Neural cell (in vitro differentiated cells): ENCODE data around the gene ADGRB3. TPM values are rescaled to one million over a fixed set of nuclear protein-coding genes. Genes with fewer than 3 reads are reported as not detected.

ENCODE experiments used
- H2AFZ ChIP-seq: fragments of 200-600, 300-800 bp; sonication (generic), shearing (Covaris generic); 2 replicates; pipeline ENCODE4 v1.6.0; 2014; ENCODE audit warnings: low read depth, mild to moderate bottlenecking, antibody characterized with exemption, low read length, moderate library complexity
- H3F3A ChIP-seq: fragments of 200-600 bp; shearing (Covaris generic); 2 replicates; pipeline ENCODE4 v1.6.1; 2016; ENCODE audit warnings: mild to moderate bottlenecking, moderate library complexity, mixed read lengths, antibody characterized with exemption, low read length; ENCODE audit not compliant: insufficient read depth, poor library complexity, severe bottlenecking
- H3K27ac ChIP-seq: fragments of 200-600, 300-800 bp; sonication (generic), shearing (Covaris generic); 2 replicates; pipeline ENCODE4 v1.5.1; 2014; ENCODE audit warnings: mild to moderate bottlenecking, low read length, moderate library complexity
- H3K27me3 ChIP-seq: fragments of 300-800, 200-600 bp; sonication (generic), shearing (Covaris generic); 2 replicates; pipeline ENCODE4 v1.6.0; 2014; ENCODE audit warnings: mild to moderate bottlenecking, low read depth, low read length, moderate library complexity; ENCODE audit not compliant: insufficient read depth
- H3K36me3 ChIP-seq: fragments of 300-800, 200-600 bp; sonication (generic), shearing (Covaris generic); 2 replicates; pipeline ENCODE4 v1.5.1; 2014; ENCODE audit warnings: mild to moderate bottlenecking, antibody characterized with exemption, low read length, moderate library complexity; ENCODE audit not compliant: insufficient read depth
- H3K4me2 ChIP-seq: fragments of 300-800, 200-600 bp; sonication (generic), shearing (Covaris generic); 2 replicates; pipeline ENCODE4 v1.6.0; 2014; ENCODE audit warnings: mild to moderate bottlenecking, low read length
- H3K4me3 ChIP-seq: fragments of 300-800, 200-600 bp; sonication (generic), shearing (Covaris generic); 2 replicates; pipeline ENCODE4 v1.5.1; 2014; ENCODE audit warnings: mild to moderate bottlenecking, low read length, moderate library complexity
- H3K79me2 ChIP-seq: fragments of 200-600 bp; shearing (Covaris generic); replicated peaks from 2 replicates; pipeline ENCODE4 v1.6.0; 2014; ENCODE audit warnings: mild to moderate bottlenecking, low read length, moderate library complexity; ENCODE audit not compliant: insufficient read depth
- H3K9ac ChIP-seq: fragments of 300-800, 200-600 bp; sonication (generic), shearing (Covaris generic); 2 replicates; pipeline ENCODE4 v1.6.1; 2016; ENCODE audit warnings: mild to moderate bottlenecking, low read length, mixed read lengths
- H3K9me2 ChIP-seq: fragments of 200-600 bp; shearing (Covaris generic); 2 replicates; pipeline ENCODE4 v1.6.1; 2016; ENCODE audit warnings: mild to moderate bottlenecking, low read length, mixed read lengths; ENCODE audit not compliant: insufficient read depth
- H3K9me3 ChIP-seq: fragments of 200-600, 300-800 bp; sonication (generic), shearing (Covaris generic); 2 replicates; pipeline ENCODE4 v1.6.1; 2016; ENCODE audit warnings: mild to moderate bottlenecking, mixed run types, low read length, moderate library complexity, mixed read lengths
- H4K20me1 ChIP-seq: fragments of 200-600 bp; shearing (Covaris generic); 2 replicates; pipeline ENCODE4 v1.6.1; 2016; ENCODE audit warnings: mild to moderate bottlenecking, mixed run types; ENCODE audit not compliant: insufficient read depth
- EP300 ChIP-seq: fragments of 450-650 bp; conservative IDR thresholded peaks from 2 replicates; pipeline ENCODE4 v1.6.1; 2014; ENCODE audit warnings: antibody characterized with exemption, mild to moderate bottlenecking, moderate library complexity; ENCODE audit not compliant: poor library complexity, severe bottlenecking
- EZH2 ChIP-seq: fragments of 200-600, 300-800 bp; shearing (Covaris generic), sonication (generic); IDR thresholded peaks from 2 replicates; pipeline ENCODE4 v1.6.1; 2014; ENCODE audit warnings: antibody characterized with exemption, low read length, borderline replicate concordance, mild to moderate bottlenecking; ENCODE audit not compliant: insufficient read depth, poor library complexity, severe bottlenecking
- MXI1 ChIP-seq: fragments of 450-650 bp; conservative IDR thresholded peaks from 2 replicates; pipeline ENCODE4 v1.6.1; 2014; ENCODE audit warnings: antibody characterized with exemption, mild to moderate bottlenecking; ENCODE audit not compliant: poor library complexity, severe bottlenecking
- POLR2AphosphoS5 ChIP-seq: IDR thresholded peaks from 2 replicates; pipeline ENCODE4 v1.6.1; 2012
- RAD21 ChIP-seq: fragments of 450-650 bp; conservative IDR thresholded peaks from 2 replicates; pipeline ENCODE4 v1.6.1; 2014; ENCODE audit warnings: antibody characterized with exemption, mild to moderate bottlenecking, moderate library complexity
- SMC3 ChIP-seq: fragments of 450-650 bp; conservative IDR thresholded peaks from 2 replicates; pipeline ENCODE4 v1.6.1; 2014; ENCODE audit warnings: antibody characterized with exemption, mild to moderate bottlenecking, moderate library complexity; ENCODE audit not compliant: poor library complexity
- TAF1 ChIP-seq: IDR thresholded peaks from 2 replicates; pipeline ENCODE4 v1.6.1; 2012; ENCODE audit warnings: low read depth
- polyA plus RNA-seq: library from polyadenylated mRNA; depleted of rRNA; stranded (reverse); fragments of >200 nt; gene quantifications from 2 replicates; pipeline ENCODE4 v1.2.3, GENCODE V29; 2014
- TF ChIP-seq, protein P1 (sequence below): IDR thresholded peaks from 2 replicates; pipeline ENCODE4 v1.6.1; 2012; ENCODE audit warnings: borderline replicate concordance
- TF ChIP-seq, protein P2 (sequence below): fragments of 450-650 bp; IDR thresholded peaks from 2 replicates; pipeline ENCODE4 v1.5.1; 2014; ENCODE audit warnings: antibody characterized with exemption, mild to moderate bottlenecking, moderate library complexity; ENCODE audit not compliant: poor library complexity, severe bottlenecking

Gene ADGRB3
- polyA plus RNA-seq, 1 donor from 2014 or later = 66.5 TPM

DNA sequence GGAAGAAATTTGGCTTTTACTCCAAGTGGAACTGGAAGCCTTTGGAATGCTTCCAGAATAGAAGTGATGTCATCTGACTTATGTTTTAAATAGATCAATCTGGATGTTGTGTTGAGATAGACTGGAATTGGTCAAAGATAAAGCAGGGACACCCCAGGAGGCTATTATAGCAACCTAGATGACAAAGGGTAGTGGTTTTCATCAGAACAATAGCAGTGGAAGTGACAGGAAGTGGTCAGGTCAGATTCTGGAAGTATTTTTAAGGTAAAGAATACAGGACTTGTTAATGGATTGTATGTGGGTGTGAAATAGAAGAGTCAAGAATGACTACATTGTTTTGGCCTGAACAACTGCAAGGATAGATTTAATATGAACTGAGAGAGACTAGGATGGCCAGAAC, 191.4 kb downstream of the ADGRB3 start:
- TF ChIP-seq EP300 = no peak
- TF ChIP-seq SMC3 = no peak
- TF ChIP-seq, protein P1, sequence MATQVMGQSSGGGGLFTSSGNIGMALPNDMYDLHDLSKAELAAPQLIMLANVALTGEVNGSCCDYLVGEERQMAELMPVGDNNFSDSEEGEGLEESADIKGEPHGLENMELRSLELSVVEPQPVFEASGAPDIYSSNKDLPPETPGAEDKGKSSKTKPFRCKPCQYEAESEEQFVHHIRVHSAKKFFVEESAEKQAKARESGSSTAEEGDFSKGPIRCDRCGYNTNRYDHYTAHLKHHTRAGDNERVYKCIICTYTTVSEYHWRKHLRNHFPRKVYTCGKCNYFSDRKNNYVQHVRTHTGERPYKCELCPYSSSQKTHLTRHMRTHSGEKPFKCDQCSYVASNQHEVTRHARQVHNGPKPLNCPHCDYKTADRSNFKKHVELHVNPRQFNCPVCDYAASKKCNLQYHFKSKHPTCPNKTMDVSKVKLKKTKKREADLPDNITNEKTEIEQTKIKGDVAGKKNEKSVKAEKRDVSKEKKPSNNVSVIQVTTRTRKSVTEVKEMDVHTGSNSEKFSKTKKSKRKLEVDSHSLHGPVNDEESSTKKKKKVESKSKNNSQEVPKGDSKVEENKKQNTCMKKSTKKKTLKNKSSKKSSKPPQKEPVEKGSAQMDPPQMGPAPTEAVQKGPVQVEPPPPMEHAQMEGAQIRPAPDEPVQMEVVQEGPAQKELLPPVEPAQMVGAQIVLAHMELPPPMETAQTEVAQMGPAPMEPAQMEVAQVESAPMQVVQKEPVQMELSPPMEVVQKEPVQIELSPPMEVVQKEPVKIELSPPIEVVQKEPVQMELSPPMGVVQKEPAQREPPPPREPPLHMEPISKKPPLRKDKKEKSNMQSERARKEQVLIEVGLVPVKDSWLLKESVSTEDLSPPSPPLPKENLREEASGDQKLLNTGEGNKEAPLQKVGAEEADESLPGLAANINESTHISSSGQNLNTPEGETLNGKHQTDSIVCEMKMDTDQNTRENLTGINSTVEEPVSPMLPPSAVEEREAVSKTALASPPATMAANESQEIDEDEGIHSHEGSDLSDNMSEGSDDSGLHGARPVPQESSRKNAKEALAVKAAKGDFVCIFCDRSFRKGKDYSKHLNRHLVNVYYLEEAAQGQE = no peak
- no peak for TF ChIP-seq RAD21

DNA sequence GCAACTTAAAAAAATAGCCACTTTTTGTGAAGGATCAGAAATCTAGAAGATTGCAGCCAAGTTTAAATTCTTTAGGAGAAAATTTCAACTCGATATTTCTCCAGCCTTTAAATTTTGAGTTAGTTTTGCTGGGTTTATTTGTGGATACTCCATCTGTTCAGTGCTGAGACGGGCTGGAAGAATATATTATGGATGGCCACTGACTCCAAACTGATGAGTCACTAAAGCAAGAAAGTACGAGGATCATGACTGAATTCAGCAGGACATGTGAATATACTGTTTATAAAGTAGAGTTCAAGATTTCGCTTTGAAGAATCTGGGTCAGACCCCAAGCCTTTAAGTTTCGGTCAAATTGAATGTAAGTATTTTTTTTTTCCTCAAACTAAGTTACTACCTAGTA, 199.5 kb downstream of the ADGRB3 start:
- no peaks in the 10 kb centered on the region for H3K9me3 ChIP-seq
- no peak overlapping the region for H3K4me2 ChIP-seq
- H3K79me2 ChIP-seq = no peaks in the 10 kb centered on the region
- H3K9ac ChIP-seq = no peak overlapping the region
- H2AFZ ChIP-seq = no peak overlapping the region
- H3K4me3 ChIP-seq = no peak overlapping the region
- H4K20me1 ChIP-seq = no peaks in the 10 kb centered on the region
- TF ChIP-seq RAD21 (no peak), EP300 (no peak), TAF1 (no peak), EZH2 (no peak), MXI1 (no peak)
- TF ChIP-seq, protein P2, sequence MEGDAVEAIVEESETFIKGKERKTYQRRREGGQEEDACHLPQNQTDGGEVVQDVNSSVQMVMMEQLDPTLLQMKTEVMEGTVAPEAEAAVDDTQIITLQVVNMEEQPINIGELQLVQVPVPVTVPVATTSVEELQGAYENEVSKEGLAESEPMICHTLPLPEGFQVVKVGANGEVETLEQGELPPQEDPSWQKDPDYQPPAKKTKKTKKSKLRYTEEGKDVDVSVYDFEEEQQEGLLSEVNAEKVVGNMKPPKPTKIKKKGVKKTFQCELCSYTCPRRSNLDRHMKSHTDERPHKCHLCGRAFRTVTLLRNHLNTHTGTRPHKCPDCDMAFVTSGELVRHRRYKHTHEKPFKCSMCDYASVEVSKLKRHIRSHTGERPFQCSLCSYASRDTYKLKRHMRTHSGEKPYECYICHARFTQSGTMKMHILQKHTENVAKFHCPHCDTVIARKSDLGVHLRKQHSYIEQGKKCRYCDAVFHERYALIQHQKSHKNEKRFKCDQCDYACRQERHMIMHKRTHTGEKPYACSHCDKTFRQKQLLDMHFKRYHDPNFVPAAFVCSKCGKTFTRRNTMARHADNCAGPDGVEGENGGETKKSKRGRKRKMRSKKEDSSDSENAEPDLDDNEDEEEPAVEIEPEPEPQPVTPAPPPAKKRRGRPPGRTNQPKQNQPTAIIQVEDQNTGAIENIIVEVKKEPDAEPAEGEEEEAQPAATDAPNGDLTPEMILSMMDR = no peak
- H3K9me2 ChIP-seq = no peaks in the 10 kb centered on the region
- H3K27ac ChIP-seq = no peak overlapping the region
- H3K36me3 ChIP-seq = no peaks in the 10 kb centered on the region
- no peaks in the 10 kb centered on the region for H3K27me3 ChIP-seq
- no peaks in the 10 kb centered on the region for H3F3A ChIP-seq

More for the DNA sequence above, 191.4 kb downstream of the ADGRB3 start:
- H3K79me2 ChIP-seq = no peaks in the 10 kb centered on the region
- H3K9ac ChIP-seq = no peak overlapping the region
- H3K9me2 ChIP-seq = no peaks in the 10 kb centered on the region
- no peaks in the 10 kb centered on the region for H3K36me3 ChIP-seq
- no peaks in the 10 kb centered on the region for H4K20me1 ChIP-seq
- no peaks in the 10 kb centered on the region for H3F3A ChIP-seq
- H3K4me2 ChIP-seq = no peak overlapping the region
- H3K4me3 ChIP-seq = no peak overlapping the region
- H3K27me3 ChIP-seq = no peaks in the 10 kb centered on the region
- H2AFZ ChIP-seq = no peak overlapping the region
- no peak overlapping the region for H3K27ac ChIP-seq
- no peaks in the 10 kb centered on the region for H3K9me3 ChIP-seq

DNA sequence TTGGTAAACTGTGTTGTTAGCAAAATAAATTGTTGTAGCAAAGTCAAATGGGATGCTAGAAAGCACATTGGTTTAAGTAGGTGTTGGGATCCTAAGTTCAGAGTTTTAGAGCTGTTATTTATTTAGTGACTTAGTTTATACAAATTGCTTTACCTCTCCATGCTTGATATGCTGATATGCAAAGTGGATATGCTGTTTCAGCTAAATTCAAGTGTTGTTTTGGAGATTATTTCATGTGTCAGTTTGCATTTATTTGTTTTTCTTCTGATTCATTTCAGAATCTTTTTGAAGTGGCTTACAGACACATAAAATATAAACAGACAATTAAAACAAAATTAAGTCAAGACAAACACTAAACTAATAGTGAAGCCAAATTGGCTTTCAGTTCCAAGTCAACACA, 203.5 kb downstream of the ADGRB3 start:
- Histone ChIP-seq H3K9ac (no peak overlapping the region), H4K20me1 (no peaks in the 10 kb centered on the region), H3K79me2 (no peaks in the 10 kb centered on the region), H3K36me3 (no peaks in the 10 kb centered on the region), H3K9me2 (no peaks in the 10 kb centered on the region), H3K4me2 (no peak overlapping the region), H3F3A (no peaks in the 10 kb centered on the region), H3K27ac (no peak overlapping the region), H3K27me3 (no peaks in the 10 kb centered on the region), H2AFZ (no peak overlapping the region), H3K9me3 (no peaks in the 10 kb centered on the region), H3K4me3 (no peak overlapping the region)
- no peak for TF ChIP-seq RAD21
- TF ChIP-seq, protein P2 = no peak
- TF ChIP-seq EZH2 = no peak
- no peak for TF ChIP-seq MXI1
- TF ChIP-seq, protein P1 = no peak
- TF ChIP-seq TAF1 = no peak
- TF ChIP-seq SMC3 = no peak
- TF ChIP-seq POLR2AphosphoS5 = no peak
- TF ChIP-seq EP300 = no peak
